PC-3 (cell line): ENCODE results near the gene F13A1.

ENCODE experiments used
- EZH2 ChIP-seq: fragments of 300-600 bp; sonication (generic); IDR thresholded peaks from one replicate; pipeline ENCODE4 v1.6.1; 2017; ENCODE audit warnings: antibody characterized with exemption, mild to moderate bottlenecking, low read length; ENCODE audit not compliant: unreplicated experiment
- EZH2phosphoT487 ChIP-seq: fragments of 300-600 bp; sonication (generic); IDR thresholded peaks from 2 replicates; pipeline ENCODE4 v1.6.1; 2018; ENCODE audit warnings: mild to moderate bottlenecking, antibody characterized with exemption, low read length, borderline replicate concordance
- TF ChIP-seq, protein P1 (sequence below): fragments of 300-600 bp; sonication (generic); conservative IDR thresholded peaks from 2 replicates; pipeline ENCODE4 v1.5.1; 2017; ENCODE audit warnings: antibody characterized with exemption, low read depth, mild to moderate bottlenecking, low read length

DNA sequence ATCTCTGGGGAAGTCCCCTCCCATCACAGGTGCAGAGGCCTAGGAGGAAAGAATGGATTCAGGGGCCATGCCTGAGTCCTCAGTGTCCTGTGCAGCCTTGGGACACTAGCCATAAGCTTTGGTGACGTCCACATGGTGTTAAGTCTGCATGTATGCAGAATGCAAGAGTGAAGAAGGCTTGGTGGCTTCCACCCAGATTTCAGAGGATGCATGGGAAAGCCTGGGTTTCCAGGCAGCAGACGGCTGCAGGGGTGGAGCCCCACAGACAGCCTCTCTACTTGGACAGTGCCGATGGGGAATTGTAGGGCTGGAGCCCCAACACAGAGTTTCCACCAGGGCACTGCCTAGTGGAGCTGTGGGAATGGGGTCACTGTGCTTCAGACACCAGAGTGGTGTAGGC, 196.7 kb downstream of the F13A1 start:
- TF ChIP-seq, protein P1, sequence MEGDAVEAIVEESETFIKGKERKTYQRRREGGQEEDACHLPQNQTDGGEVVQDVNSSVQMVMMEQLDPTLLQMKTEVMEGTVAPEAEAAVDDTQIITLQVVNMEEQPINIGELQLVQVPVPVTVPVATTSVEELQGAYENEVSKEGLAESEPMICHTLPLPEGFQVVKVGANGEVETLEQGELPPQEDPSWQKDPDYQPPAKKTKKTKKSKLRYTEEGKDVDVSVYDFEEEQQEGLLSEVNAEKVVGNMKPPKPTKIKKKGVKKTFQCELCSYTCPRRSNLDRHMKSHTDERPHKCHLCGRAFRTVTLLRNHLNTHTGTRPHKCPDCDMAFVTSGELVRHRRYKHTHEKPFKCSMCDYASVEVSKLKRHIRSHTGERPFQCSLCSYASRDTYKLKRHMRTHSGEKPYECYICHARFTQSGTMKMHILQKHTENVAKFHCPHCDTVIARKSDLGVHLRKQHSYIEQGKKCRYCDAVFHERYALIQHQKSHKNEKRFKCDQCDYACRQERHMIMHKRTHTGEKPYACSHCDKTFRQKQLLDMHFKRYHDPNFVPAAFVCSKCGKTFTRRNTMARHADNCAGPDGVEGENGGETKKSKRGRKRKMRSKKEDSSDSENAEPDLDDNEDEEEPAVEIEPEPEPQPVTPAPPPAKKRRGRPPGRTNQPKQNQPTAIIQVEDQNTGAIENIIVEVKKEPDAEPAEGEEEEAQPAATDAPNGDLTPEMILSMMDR, result no peak
- TF ChIP-seq EZH2 (no peak), EZH2phosphoT487 (no peak)
